Occipital lobe (tissue), 2 donors: ENCODE results near the gene UNC13D. TPM values are rescaled to one million over a fixed set of nuclear protein-coding genes. Genes with fewer than 3 reads are reported as not detected.
"Not testable (repeated sequence)": the region's sequence is repeated elsewhere in the genome, so short reads cannot be mapped to it uniquely, and the experiment has no call there.

Source experiments
- DNase-seq: peaks from one replicate; lab custom pipeline; 2025; lab: John Stamatoyannopoulos, UW
- total RNA-seq: library from RNA; depleted of rRNA; stranded (reverse); fragments of >200 nt; gene quantifications from one replicate; pipeline ENCODE4 v1.2.3, GENCODE V29; 2014

UNC13D gene
- total RNA-seq, 1 donor from 2014 or later, result 1.1 TPM

GRCh38 chr17:75806822-75807500 is 37.2 kb downstream of the UNC13D start:
- no peak for DNase-seq

GRCh38 chr17:75803883-75804282 is 40.3 kb downstream of the UNC13D start:
- DNase-seq, result no peak

- DNase-seq, result no peak
Observed at GRCh38 chr17:75799402-75799801, 44.8 kb downstream of the UNC13D start.

- DNase-seq, result no peak
Observed at GRCh38 chr17:75795820-75796607, 48.2 kb downstream of the UNC13D start.

- no peak for DNase-seq
Observed at GRCh38 chr17:75793460-75793859, 50.7 kb downstream of the UNC13D start.

GRCh38 chr17:75791254-75791653 is 53.0 kb downstream of the UNC13D start:
- DNase-seq, result no peak

GRCh38 chr17:75785016-75785890 is 59.0 kb downstream of the UNC13D start:
- DNase-seq, result peak; percentile 91

GRCh38 chr17:75784473-75785015 is 59.7 kb downstream of the UNC13D start, which contains the start of gene UNK:
UNK (plus strand) TSS chr17:75784806; CDS start chr17:75784881, 75 bp downstream.
- DNase-seq, result peak; percentile 98

- no peak for DNase-seq
Observed at GRCh38 chr17:75783803-75784472, 60.3 kb downstream of the UNC13D start.

- DNase-seq, result no peak
Observed at GRCh38 chr17:75783069-75783783, 61.0 kb downstream of the UNC13D start.

- DNase-seq, result no peak
Observed at GRCh38 chr17:75779987-75780889, 64.0 kb downstream of the UNC13D start.

- peak; percentile 95 for DNase-seq
Observed at GRCh38 chr17:75779250-75779986, 64.8 kb downstream of the UNC13D start.

GRCh38 chr17:75778861-75779249 is 65.3 kb downstream of the UNC13D start:
- DNase-seq, result no peak

GRCh38 chr17:75778066-75778860 is 65.9 kb downstream of the UNC13D start:
- not testable (repeated sequence) for DNase-seq

- DNase-seq, result no peak
Observed at GRCh38 chr17:75777296-75777922, 66.8 kb downstream of the UNC13D start.
